HepG2 (cell line): Measurements from ENCODE around the gene ECE2. TPM values are rescaled to one million over a fixed set of nuclear protein-coding genes. Genes with fewer than 3 reads are reported as not detected.

Experiments
- CHCHD3 ChIP-seq: sonication (generic); formaldehyde crosslinking; IDR thresholded peaks from 2 replicates; pipeline ENCODE4 v1.8.0; 2022; ENCODE audit warnings: mild to moderate bottlenecking, missing genetic modification reagents, moderate library complexity
- GFI1 ChIP-seq: sonication (generic); formaldehyde crosslinking; IDR thresholded peaks from 2 replicates; pipeline ENCODE4 v1.5.0; 2020; ENCODE audit warnings: missing genetic modification reagents, mild to moderate bottlenecking, borderline replicate concordance
- GTF2F1 ChIP-seq: fragments of 150-350 bp; IDR thresholded peaks from 2 replicates; pipeline ENCODE4 v1.6.1; 2014; ENCODE audit warnings: low read length
- HDAC2 ChIP-seq: sonication (generic); formaldehyde crosslinking; IDR thresholded peaks from 2 replicates; pipeline ENCODE4 v1.4.0; 2020; ENCODE audit warnings: missing genetic modification reagents
- HOXD1 ChIP-seq: sonication (generic); formaldehyde crosslinking; IDR thresholded peaks from 2 replicates; pipeline ENCODE4 v1.5.0; 2020; ENCODE audit warnings: missing genetic modification reagents
- NFKB2 ChIP-seq: sonication (generic); formaldehyde crosslinking; IDR thresholded peaks from 2 replicates; pipeline ENCODE4 v1.4.0; 2020; ENCODE audit warnings: missing genetic modification reagents, borderline replicate concordance
- NKX3-1 ChIP-seq: sonication (generic); formaldehyde crosslinking; IDR thresholded peaks from 2 replicates; pipeline ENCODE4 v1.5.0; 2020; ENCODE audit warnings: missing genetic modification reagents
- SP5 ChIP-seq: IDR thresholded peaks from 2 replicates; pipeline ENCODE4 v1.6.1; 2016; ENCODE audit warnings: low read depth, borderline replicate concordance
- SRSF4 ChIP-seq: fragments of 200-400 bp; formaldehyde crosslinking; IDR thresholded peaks from one replicate; pipeline ENCODE4 v1.6.1; 2018; ENCODE audit warnings: mild to moderate bottlenecking, low read depth, low read length, moderate library complexity; ENCODE audit not compliant: poor library complexity, severe bottlenecking
- SRSF9 ChIP-seq: fragments of 200-400 bp; formaldehyde crosslinking; IDR thresholded peaks from 2 replicates; pipeline ENCODE4 v1.6.1; 2018; ENCODE audit warnings: borderline replicate concordance, mild to moderate bottlenecking, low read depth, low read length; ENCODE audit not compliant: insufficient read depth, poor library complexity, severe bottlenecking
- TEAD3 ChIP-seq: optimal IDR thresholded peaks from 2 replicates; pipeline ENCODE3; 2016; ENCODE audit warnings: borderline replicate concordance
- THAP7 ChIP-seq: sonication (generic); formaldehyde crosslinking; IDR thresholded peaks from 2 replicates; pipeline ENCODE4 v1.8.1; 2023; ENCODE audit warnings: mild to moderate bottlenecking, missing genetic modification reagents
- ZNF446 ChIP-seq: sonication (generic); formaldehyde crosslinking; IDR thresholded peaks from 2 replicates; pipeline ENCODE4 v1.5.0; 2020; ENCODE audit warnings: mild to moderate bottlenecking, missing genetic modification reagents
- ZNF790 ChIP-seq: sonication (generic); formaldehyde crosslinking; IDR thresholded peaks from 2 replicates; pipeline ENCODE4 v1.8.0; 2022; ENCODE audit warnings: missing genetic modification reagents, mild to moderate bottlenecking, borderline replicate concordance
- ZNF841 ChIP-seq: sonication (generic); formaldehyde crosslinking; IDR thresholded peaks from 2 replicates; pipeline ENCODE4 v1.8.1; 2023; ENCODE audit warnings: missing genetic modification reagents, borderline replicate concordance
- ZSCAN21 ChIP-seq: sonication (generic); formaldehyde crosslinking; IDR thresholded peaks from 2 replicates; pipeline ENCODE4 v1.8.0; 2022; ENCODE audit warnings: mild to moderate bottlenecking, missing genetic modification reagents, moderate library complexity, borderline replicate concordance
- polyA plus RNA-seq, 8 experiments: library from polyadenylated mRNA; depleted of rRNA in 3 of 8; stranded (reverse) in 7 of 8; unstranded in 1 of 8; fragments of >200 nt; fragmentation: Illumina TruSeq in 4 of 8; extraction: Trizol in 4 of 8; gene quantifications; 2 replicates each; pipeline versions ENCODE4 v1.2.1 to v1.2.3, GENCODE V29; 2011 to 2016; ENCODE audit warnings: low read depth in 4 of 8, missing spikeins in 1 of 8, mixed read lengths in 1 of 8; ENCODE audit not compliant: insufficient read depth in 1 of 8
- total RNA-seq, 5 experiments: library from RNA; depleted of rRNA; stranded (reverse); fragments of >200 nt; fragmentation: Illumina TruSeq; extraction: Trizol; gene quantifications; 2 replicates each; pipeline ENCODE4 v1.2.3, GENCODE V29; 2016; ENCODE audit warnings: low read depth in 1 of 5
- TF ChIP-seq, protein P1 (sequence below): sonication (generic); formaldehyde crosslinking; IDR thresholded peaks from 2 replicates; pipeline ENCODE4 v1.5.0; 2020; ENCODE audit warnings: mild to moderate bottlenecking, missing genetic modification reagents
- TF ChIP-seq, protein P2 (sequence below): sonication (generic); formaldehyde crosslinking; IDR thresholded peaks from 2 replicates; pipeline ENCODE4 v1.8.0; 2022; ENCODE audit warnings: mild to moderate bottlenecking, missing genetic modification reagents
- TF ChIP-seq, protein P3 (sequence below): sonication (generic); formaldehyde crosslinking; IDR thresholded peaks from 2 replicates; pipeline ENCODE4 v1.8.0; 2022; ENCODE audit warnings: mild to moderate bottlenecking, missing genetic modification reagents, moderate library complexity
- TF ChIP-seq, protein P4 (sequence below): sonication (generic); formaldehyde crosslinking; IDR thresholded peaks from 2 replicates; pipeline ENCODE4 v1.5.0; 2020; ENCODE audit warnings: mild to moderate bottlenecking, missing genetic modification reagents

ECE2 gene
- total and polyA plus RNA-seq, 2 of the 13 experiments (the other 11 are each of a cell fraction or from before 2014, with no cell fraction given): not detected

DNA sequence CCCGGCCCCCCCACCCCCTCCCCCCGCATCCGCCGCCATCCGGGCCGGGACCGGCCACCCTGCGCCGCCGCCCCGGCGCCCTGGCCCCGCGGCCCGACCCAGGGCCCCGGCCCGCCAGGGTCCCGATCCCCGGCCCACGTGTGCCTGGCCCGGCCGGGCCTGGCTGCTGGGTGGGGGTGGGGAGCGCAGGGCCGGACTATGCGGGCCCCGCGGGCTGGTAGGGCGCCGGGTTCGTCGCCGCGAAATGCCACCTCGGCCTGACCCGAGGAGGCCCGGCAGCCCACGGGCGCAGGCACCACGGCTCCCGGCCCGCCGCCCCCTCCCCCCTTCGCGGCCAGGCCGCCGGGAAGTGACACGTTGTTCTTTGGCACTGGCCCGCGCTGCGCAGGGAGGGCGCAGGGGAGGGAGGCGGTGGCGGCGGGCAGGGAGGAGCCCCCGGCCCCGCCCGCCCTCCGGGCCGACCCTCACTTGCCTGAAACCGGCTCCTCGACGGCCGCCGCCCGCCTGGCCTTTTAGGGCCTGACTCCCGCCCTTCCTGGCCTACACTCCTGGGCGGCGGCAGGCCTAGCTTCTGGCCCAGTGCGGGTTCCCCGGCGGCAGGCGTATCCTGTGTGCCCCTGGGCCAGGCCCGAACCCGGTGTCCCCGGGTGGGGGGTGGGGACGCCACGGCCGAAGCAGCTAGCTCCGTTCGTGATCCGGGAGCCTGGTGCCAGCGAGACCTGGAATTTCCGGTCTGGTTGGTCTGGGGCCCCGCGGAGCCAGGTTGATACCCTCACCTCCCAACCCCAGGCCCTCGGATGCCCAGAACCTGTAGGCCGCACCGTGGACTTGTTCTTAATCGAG lies 39.1 kb downstream of the ECE2 start (continued):
- TF ChIP-seq, protein P1, sequence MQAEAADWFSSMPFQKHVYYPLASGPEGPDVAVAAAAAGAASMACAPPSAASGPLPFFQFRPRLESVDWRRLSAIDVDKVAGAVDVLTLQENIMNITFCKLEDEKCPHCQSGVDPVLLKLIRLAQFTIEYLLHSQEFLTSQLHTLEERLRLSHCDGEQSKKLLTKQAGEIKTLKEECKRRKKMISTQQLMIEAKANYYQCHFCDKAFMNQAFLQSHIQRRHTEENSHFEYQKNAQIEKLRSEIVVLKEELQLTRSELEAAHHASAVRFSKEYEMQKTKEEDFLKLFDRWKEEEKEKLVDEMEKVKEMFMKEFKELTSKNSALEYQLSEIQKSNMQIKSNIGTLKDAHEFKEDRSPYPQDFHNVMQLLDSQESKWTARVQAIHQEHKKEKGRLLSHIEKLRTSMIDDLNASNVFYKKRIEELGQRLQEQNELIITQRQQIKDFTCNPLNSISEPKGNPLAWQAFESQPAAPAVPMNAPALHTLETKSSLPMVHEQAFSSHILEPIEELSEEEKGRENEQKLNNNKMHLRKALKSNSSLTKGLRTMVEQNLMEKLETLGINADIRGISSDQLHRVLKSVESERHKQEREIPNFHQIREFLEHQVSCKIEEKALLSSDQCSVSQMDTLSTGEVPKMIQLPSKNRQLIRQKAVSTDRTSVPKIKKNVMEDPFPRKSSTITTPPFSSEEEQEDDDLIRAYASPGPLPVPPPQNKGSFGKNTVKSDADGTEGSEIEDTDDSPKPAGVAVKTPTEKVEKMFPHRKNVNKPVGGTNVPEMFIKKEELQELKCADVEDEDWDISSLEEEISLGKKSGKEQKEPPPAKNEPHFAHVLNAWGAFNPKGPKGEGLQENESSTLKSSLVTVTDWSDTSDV (CRISPR knock-in tag): peak; percentile 60; the same call in 1 of the 2 replicates
- TF ChIP-seq TEAD3 (CRISPR knock-in tag) (peak; percentile 16), HDAC2 (CRISPR knock-in tag) (no peak), ZNF790 (CRISPR knock-in tag) (0 out of 2 replicates have a peak, but pooled peaks have one; percentile 18), CHCHD3 (CRISPR knock-in tag) (0 out of 2 replicates have a peak, but pooled peaks have one; percentile 51), ZNF841 (CRISPR knock-in tag) (0 out of 2 replicates have a peak, but pooled peaks have one; percentile 11), GTF2F1 (no peak), SP5 (CRISPR knock-in tag) (no peak), THAP7 (CRISPR knock-in tag) (no peak), SRSF9 (no peak), NKX3-1 (CRISPR knock-in tag) (no peak), SRSF4 (no peak), ZNF446 (CRISPR knock-in tag) (peak; percentile 15; the same call in 1 of the 2 replicates), GFI1 (CRISPR knock-in tag) (peak; percentile 60; the same call in 1 of the 2 replicates), HOXD1 (no peak), ZSCAN21 (CRISPR knock-in tag) (peak; percentile 71; the same call in 1 of the 2 replicates), NFKB2 (CRISPR knock-in tag) (peak; percentile 63; the same call in 1 of the 2 replicates)
- TF ChIP-seq, protein P2, sequence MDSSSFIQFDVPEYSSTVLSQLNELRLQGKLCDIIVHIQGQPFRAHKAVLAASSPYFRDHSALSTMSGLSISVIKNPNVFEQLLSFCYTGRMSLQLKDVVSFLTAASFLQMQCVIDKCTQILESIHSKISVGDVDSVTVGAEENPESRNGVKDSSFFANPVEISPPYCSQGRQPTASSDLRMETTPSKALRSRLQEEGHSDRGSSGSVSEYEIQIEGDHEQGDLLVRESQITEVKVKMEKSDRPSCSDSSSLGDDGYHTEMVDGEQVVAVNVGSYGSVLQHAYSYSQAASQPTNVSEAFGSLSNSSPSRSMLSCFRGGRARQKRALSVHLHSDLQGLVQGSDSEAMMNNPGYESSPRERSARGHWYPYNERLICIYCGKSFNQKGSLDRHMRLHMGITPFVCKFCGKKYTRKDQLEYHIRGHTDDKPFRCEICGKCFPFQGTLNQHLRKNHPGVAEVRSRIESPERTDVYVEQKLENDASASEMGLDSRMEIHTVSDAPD (CRISPR knock-in tag): no peak
- TF ChIP-seq, protein P3, sequence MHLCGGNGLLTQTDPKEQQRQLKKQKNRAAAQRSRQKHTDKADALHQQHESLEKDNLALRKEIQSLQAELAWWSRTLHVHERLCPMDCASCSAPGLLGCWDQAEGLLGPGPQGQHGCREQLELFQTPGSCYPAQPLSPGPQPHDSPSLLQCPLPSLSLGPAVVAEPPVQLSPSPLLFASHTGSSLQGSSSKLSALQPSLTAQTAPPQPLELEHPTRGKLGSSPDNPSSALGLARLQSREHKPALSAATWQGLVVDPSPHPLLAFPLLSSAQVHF (CRISPR knock-in tag): no peak
- TF ChIP-seq, protein P4, sequence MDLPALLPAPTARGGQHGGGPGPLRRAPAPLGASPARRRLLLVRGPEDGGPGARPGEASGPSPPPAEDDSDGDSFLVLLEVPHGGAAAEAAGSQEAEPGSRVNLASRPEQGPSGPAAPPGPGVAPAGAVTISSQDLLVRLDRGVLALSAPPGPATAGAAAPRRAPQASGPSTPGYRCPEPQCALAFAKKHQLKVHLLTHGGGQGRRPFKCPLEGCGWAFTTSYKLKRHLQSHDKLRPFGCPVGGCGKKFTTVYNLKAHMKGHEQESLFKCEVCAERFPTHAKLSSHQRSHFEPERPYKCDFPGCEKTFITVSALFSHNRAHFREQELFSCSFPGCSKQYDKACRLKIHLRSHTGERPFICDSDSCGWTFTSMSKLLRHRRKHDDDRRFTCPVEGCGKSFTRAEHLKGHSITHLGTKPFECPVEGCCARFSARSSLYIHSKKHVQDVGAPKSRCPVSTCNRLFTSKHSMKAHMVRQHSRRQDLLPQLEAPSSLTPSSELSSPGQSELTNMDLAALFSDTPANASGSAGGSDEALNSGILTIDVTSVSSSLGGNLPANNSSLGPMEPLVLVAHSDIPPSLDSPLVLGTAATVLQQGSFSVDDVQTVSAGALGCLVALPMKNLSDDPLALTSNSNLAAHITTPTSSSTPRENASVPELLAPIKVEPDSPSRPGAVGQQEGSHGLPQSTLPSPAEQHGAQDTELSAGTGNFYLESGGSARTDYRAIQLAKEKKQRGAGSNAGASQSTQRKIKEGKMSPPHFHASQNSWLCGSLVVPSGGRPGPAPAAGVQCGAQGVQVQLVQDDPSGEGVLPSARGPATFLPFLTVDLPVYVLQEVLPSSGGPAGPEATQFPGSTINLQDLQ (CRISPR knock-in tag): no peak
